ENCODE measurements around the gene CDIPT. TPM values are rescaled to one million over a fixed set of nuclear protein-coding genes. Genes with fewer than 3 reads are reported as not detected.

Gene CDIPT
- total RNA-seq, 1 experiment from 2014 or later = 60.5 TPM

DNA sequence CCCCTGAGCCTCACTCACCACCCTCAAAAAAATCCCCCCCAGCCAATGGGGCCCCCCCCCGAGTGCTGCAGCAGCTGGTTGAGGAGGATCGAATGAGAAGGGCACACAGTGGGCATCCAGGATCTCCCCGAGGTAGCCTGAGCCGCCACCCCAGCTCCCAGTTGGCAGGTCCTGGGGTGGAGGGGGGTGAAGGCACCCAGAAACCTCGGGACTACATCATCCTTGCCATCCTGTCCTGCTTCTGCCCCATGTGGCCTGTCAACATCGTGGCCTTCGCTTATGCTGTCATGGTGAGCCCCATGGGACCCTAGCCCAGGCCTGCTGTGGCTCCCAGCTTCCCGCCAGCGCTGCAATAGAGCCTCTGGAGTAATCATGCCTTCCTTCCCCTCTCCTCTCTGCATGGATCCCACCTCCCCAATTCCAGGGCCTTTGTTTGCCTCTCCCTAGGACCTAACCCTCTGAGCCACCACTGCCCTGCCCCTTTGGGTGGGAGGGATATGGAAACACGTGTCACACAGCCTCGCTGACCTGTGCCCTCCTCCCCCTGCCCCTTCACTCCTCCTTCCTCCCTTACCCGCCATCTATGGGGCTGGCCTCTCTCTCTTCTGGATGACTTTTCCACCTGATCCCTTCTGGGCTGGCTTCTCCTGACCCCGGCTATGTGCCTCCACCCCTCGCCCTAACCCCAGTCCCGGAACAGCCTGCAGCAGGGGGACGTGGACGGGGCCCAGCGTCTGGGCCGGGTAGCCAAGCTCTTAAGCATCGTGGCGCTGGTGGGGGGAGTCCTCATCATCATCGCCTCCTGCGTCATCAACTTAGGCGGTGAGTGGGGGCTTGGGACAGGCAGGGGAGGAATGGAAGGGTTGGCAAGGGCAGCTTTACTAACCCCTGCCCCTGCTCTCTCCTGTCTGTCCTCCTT lies 49.1 kb downstream of the CDIPT start:
- intact Hi-C loops (cut with micrococcal nuclease) = no loop called here
- peaks cover 40% of the 10 kb centered on the region for H3K79me2 ChIP-seq (ENCODE audit: low read length)
- TF ChIP-seq EZH2 (IDR thresholded peaks at IDR 0.05; ENCODE audit: low read length, unreplicated experiment) (no peak), EZH2phosphoT487 (IDR thresholded peaks at IDR 0.05; ENCODE audit: borderline replicate concordance, low read length) (no peak), CTCF (conservative IDR thresholded peaks at IDR 0.05; ENCODE audit: low read depth, low read length) (no peak)

GRCh38 chr16:29812754-29813643 lies 50.0 kb downstream of the CDIPT start:
- no peak for ATAC-seq
- H3K36me3 ChIP-seq (ENCODE audit: low read depth, low read length) = no peaks in the 10 kb centered on the region; the same call in 1 of the 2 replicates
- ChIA-PET POLR2A (ENCODE audit: unreplicated experiment) (interaction anchor here (0.6 kb wide), 1 partner anchor 131 kb away, joined by 3 read pairs; no protein-coding TSS in a partner anchor), CTCF (no interaction called here)
- no peaks in the 10 kb centered on the region for H3K9me3 ChIP-seq (ENCODE audit: low read length)
- no TSS peak for BruUV-seq (replicated peaks)
- no peak overlapping the region for H3K27ac ChIP-seq (ENCODE audit: low read length)
- peaks cover 42% of the 10 kb centered on the region for H3K79me2 ChIP-seq (ENCODE audit: low read length)
- no peak for DNase-seq
- 0 out of 2 replicates have a peak, but pooled peaks cover 6% of the 10 kb centered on the region for H4K20me1 ChIP-seq (ENCODE audit: low read length)
- no peaks in the 10 kb centered on the region for H3K9me2 ChIP-seq (replicated peaks; ENCODE audit: low read length)
- peak overlapping the region; percentile 97 for H3K4me2 ChIP-seq (ENCODE audit: low read length)
- peak overlapping the region; percentile 66 for H3K4me3 ChIP-seq (ENCODE audit: low read length)
- peaks cover 42% of the 10 kb centered on the region for H3K4me1 ChIP-seq (ENCODE audit: insufficient read depth, low read length)
- H3K9ac ChIP-seq (ENCODE audit: low read length) = no peak overlapping the region
- peaks cover 2% of the 10 kb centered on the region for H3F3A ChIP-seq (ENCODE audit: low read length, unreplicated experiment)
- H3K27me3 ChIP-seq (ENCODE audit: low read length) = no peaks in the 10 kb centered on the region
- TF ChIP-seq EZH2phosphoT487 (IDR thresholded peaks at IDR 0.05; ENCODE audit: borderline replicate concordance, low read length) (no peak), EZH2 (IDR thresholded peaks at IDR 0.05; ENCODE audit: low read length, unreplicated experiment) (no peak), CTCF (conservative IDR thresholded peaks at IDR 0.05; ENCODE audit: low read depth, low read length) (no peak)
- H2AFZ ChIP-seq (ENCODE audit: low read length) = no peak overlapping the region
- intact Hi-C loops (cut with micrococcal nuclease) = no loop called here

More for the DNA sequence above, 49.1 kb downstream of the CDIPT start:
- no peak overlapping the region for H3K9ac ChIP-seq (ENCODE audit: low read length)
- H3K27ac ChIP-seq (ENCODE audit: low read length) = no peak overlapping the region
- DNase-seq (no peak), ATAC-seq (no peak)
- no peaks in the 10 kb centered on the region for H3K9me3 ChIP-seq (ENCODE audit: low read length)
- peaks cover 44% of the 10 kb centered on the region for H3K4me1 ChIP-seq (ENCODE audit: insufficient read depth, low read length)
- no peak overlapping the region for H3K4me3 ChIP-seq (ENCODE audit: low read length)
- no peaks in the 10 kb centered on the region for H3K27me3 ChIP-seq (ENCODE audit: low read length)
- no TSS peak for BruUV-seq (replicated peaks)
- H3F3A ChIP-seq (ENCODE audit: low read length, unreplicated experiment) = peaks cover 3% of the 10 kb centered on the region
- ChIA-PET CTCF (no interaction called here), POLR2A (ENCODE audit: unreplicated experiment) (no interaction called here)
- H3K4me2 ChIP-seq (ENCODE audit: low read length) = no peak overlapping the region
- H3K36me3 ChIP-seq (ENCODE audit: low read depth, low read length) = no peaks in the 10 kb centered on the region; the same call in none of the 2 replicates
- no peaks in the 10 kb centered on the region for H4K20me1 ChIP-seq (ENCODE audit: low read length)
- H3K9me2 ChIP-seq (replicated peaks; ENCODE audit: low read length) = no peaks in the 10 kb centered on the region
- H2AFZ ChIP-seq (ENCODE audit: low read length) = no peak overlapping the region
